HG02973 (cell line): ENCODE measurements around the gene ZNFX1.

Experiments
- ATAC-seq: cut with Tn5 transposase; IDR thresholded peaks from one replicate; pipeline ENCODE4 v1.9.1; 2021; ENCODE audit warnings: moderate library complexity; ENCODE audit not compliant: unreplicated experiment

ZNFX1 gene

DNA sequence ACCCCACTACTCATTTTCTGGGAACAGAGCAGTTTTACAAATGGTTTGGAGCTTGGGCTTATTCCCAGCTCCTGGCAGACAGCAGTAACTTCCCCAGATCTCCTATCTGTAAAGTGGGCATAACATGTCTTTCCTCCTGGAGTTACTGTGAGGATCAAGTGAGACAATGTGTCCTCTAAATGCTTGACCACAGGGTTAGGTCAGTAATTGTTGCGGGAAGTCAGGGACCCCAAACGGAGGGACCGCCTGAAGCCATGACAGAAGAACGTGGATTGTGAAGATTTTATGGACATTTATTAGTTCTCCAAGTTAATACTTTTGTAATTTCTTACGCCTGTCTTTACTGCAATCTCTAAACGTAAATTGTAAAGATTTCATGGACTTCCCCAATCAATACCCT lies 15.3 kb upstream of the ZNFX1 start:
- ATAC-seq, result no peak

- ATAC-seq, result no peak
Measured at GRCh38 chr20:49292010-49292409, 14.2 kb upstream of the ZNFX1 start.

DNA sequence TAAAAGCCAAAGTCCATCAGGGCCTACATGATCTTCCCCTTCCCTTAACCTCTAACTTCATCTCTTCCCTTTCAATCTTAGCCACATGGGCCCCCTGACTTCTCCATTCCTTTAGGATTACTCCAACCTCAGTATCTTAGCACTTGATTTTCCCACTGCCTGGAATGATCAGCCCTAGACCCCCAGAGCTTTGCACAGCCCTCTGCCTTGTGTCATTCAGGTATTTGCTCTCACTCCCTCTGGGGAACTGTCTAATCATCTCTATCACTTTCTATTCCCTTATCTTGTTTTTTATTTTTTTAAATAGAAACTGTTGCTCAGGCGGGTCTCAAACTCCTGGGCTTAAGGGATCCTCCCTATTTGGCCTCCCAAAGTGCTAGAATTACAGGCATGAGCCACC lies 13.3 kb upstream of the ZNFX1 start:
- ATAC-seq, result no peak

DNA sequence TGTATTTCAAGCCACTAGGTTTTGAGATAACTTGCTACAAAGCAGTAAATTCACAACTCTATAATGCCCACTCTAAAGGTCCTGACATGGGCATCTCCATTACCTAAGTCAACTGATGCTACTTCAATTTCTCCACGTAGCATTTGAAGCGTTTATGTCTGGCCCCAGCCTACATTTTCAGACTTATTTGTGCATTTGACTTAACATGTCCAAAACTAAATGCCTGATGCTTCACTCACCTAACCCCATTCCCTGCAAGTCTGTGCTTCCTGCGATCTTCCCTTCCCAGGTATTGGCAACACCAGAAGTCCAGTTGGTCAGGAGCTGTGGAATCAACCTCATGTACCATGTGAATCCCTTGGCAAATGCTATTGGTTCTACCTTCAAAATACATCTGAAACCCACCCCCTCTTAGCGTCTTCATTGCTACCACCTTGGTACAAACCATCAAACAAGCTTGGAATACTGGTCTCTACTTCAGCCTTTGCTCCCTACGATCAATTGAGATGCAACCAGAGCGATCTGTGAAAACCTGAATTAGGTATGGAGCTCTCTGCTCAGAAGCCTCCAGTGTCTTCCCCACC lies 12.8 kb upstream of the ZNFX1 start:
- ATAC-seq, result no peak

DNA sequence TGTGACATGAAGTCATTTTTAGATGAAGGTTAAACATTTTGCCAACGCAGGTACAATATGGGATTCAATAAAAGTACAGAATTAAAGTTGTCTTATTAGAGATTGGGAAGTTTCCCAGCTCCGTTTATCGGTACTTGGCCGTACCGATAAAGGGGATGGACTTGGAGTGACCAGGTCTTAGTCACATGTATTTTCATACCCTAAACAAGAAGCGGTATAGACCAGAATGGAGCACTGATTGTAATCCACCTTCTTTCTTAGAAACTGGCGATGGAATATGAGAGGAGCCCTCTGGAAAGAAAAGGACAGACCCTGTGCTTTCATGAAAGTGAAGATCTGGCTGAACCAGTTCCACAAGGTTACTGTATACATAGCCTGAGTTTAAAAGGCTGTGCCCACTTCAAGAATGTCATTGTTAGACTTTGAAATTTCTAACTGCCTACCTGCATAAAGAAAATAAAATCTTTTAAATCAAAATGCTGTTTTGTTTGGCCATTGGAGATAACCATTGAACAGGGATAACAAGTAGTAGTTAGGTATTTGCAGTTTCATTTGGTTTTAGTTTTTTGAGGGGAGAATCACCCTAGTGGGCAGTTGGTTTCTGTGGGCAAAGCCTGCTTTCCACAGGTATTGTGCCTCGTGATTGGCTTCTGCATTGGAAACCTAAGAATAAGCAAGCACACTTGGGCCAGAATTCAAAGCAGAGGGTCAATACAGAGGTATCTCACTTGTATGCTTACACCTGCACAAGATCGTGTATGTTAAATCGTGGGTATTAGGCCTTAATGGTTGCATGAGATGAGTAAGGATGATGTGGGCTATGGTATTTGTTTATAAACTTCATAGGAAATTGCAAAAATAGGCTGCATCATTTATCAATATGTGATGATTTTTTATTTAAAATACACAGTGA lies 11.2 kb upstream of the ZNFX1 start:
- ATAC-seq, result no peak

DNA sequence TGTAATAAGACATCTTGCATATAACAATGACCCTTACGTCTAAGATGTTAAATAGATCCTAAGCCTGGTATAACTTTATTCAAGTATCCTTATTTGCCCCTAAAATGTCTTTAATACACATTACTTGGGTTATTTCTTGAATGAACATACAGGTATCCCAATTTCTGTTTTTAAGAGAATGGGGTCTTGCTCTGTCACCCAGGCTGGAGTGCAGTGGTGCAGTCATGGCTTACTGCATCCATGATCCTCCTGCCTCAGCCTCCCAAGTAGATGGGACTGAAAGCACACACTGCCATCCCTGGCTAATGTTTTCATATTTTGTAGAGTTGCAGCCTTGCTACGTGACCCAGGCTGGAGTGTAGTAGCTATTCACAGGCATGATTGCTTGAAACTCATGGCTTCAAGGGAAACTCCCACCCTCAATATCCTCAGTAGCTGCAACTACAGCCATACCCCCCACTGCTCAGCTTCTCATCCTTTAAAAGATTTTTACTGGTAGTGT lies 10.4 kb upstream of the ZNFX1 start:
- no peak for ATAC-seq

- ATAC-seq, result no peak
Measured at GRCh38 chr20:49287555-49288249, 9.8 kb upstream of the ZNFX1 start.

DNA sequence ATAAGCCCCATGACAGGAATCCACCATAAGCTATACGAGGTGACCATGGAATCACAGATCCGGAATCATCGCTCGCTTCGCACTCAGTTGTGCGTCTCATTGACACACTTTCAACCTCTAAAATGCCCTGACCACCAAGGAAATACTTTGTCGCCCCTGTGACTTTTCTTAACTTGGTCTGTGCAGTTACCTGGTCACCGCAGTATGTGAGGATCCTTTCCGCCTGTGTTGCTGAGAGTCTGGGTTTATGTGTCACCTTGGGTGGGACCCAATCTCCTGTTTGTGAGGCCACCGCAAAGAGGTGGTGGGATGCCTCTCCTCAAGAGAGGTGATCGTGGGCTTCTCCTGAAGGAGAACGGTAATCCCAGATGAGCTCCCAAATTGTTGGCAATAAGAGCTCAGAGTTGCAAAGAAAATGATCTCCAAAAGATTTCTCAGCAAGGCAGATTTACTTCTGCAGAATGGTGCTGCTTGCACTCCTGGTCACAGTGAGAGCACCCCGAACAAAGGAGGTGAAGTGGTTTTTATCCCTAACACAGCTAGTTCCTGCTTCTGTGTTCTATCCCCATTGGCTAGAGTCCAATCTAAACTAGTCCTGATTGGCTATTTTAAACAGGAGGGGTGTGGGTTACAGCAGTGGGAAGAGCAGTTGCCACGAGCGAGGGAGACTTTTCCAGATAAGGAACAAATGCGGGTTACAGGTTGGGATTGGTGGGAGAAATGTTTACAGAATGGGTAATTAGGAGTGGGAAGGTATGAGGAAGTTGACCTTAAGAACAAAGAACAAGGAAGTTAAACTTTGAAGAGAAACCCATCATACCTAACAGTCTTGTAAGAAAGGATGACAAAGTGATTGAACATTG lies 9.1 kb upstream of the ZNFX1 start:
- ATAC-seq, result no peak

DNA sequence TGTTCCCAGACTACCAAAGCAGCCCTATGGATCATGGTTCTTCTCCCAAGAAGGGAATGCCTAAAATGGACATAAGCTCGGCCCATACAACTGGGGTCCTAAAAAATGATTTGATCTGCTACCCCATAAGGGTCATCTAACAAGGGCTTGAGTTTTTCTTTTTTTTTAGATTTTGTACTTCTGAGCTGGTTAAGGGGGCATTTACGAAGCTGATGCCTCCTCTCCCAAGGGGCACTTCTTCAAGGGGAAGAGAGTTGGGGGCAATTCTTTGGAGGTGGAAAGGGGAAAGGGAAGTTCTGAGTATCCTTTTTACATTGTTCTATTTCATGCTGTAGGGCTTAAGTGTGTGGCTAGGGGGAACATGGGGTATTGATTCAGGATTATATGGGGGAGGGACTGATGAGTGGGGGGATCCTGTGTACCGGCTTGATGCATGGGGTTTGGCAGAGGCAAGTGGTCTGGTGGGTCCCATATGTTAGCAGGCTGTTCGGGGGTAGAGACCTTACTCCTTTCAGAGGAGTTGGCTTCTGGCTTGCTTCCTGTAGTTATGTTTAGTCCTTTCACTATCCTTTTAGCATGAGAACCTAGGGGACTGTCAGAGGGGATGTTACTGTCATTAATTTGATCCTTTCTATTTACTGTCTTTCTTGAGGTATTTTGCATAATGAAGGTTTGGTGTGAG lies 8.1 kb upstream of the ZNFX1 start:
- ATAC-seq, result no peak

- no peak for ATAC-seq
Measured at GRCh38 chr20:49285233-49285668, 7.4 kb upstream of the ZNFX1 start.

DNA sequence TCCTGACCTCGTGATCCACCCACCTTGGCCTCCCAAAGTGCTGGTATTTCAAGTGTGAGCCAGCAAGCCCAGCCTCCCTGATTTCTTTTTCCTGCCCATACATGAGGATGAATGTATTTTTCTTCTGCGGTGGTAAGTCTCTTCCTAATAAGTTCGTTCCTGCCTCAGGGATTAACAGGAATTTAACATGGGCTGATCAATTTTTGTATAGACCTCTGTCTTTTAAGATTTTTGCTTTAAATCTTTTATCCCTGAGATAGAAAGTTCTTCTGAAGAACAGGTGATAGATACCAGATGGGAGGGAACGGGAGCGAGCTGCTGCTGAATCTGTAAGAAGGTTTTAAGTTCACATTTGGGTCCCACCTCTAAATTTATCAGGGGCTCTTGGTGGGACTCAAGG lies 7.0 kb upstream of the ZNFX1 start:
- no peak for ATAC-seq

DNA sequence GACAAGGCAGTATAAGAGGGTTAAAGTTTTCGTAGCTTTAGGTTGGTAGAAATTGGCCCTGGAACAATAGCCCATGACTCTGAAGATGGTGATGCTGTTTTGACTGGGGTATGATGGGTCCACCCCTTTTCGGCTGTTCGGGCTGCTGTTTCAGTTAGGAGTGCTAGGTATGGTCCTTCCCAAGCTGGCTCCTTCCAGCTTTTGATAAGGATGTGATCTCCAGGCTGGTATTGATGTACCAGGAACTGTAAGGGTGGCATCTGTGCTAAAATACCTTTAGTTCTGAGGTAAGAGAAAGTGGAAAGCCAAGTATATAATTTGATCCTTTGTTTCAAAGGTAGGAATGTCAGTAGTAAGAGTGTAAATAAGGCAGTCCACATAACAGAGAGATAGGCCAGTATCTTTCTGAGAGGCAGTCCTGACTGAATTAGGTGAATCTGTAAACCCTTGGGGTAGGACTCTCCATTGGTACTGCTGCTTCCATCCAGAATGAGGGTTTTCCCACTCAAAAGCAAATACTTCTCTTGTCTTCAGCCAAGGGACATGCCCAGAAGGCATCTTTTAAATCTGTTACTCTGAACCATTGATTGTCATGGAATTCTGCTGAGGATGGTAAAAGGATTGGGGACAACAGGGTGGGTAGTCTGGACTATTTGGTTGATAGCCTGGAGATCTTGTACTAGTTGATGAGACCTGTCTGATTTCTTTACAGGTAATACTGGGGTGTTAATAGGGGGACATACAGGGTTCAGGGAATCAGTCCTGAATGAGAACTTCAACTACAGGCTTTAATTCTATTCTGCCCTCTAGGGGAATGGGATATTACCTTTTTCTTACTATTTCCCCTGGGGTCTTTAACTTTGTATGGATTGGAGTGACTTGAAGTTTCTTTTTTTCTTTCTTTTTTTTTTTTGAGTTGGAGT lies 6.1 kb upstream of the ZNFX1 start:
- no peak for ATAC-seq

DNA sequence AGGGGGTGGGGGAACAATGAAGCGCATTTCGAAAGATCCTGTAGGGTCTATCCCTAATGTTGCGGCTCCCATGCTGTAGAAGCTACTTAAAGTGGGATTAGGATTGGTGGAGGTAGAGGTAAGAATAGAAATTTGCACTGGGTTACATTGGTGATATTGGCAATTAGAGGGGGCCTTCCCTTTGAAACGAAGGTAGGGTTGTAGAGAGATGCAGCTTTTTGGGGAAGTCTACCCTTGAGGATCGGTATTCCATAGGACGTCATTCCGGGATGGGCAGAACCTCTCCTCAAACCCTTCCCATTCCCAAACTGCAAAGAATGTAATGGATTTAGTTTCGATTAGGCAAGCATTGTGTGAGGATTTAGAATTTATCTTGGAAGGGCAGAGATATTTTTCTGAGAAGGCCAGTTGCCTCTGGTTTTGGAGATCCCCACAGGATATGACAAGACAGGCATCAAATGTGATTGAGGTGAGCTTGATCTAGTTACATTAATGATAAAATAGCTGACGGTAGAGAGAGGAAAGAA lies 5.4 kb upstream of the ZNFX1 start:
- no peak for ATAC-seq

DNA sequence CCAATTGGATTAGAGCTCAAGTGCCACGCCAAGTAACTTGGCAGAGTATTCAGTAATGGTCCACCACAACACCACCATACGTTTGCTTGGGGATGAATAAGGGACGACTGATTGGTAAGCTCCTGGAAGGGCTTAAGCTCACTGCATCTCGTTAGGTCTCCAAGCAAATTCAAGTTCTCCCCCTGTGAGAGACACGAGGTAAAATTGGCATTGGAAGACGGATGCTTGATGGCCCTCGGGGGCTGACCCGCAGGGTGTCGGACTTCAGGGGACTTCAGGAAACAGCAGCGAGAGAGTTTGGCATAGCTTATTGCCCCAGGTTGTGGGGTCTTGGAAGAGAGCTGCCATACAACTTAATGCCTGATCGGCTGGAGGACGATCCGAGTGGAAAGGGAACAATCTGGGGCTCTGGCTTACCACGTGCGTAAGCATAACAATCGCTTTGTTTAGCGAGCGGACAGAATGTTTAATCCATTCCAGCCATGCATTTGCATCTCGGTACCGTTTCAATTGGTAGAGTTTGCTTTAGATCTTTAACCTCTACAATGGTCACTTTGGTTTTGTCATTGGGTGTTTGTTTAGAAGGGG lies 4.8 kb upstream of the ZNFX1 start:
- no peak for ATAC-seq

DNA sequence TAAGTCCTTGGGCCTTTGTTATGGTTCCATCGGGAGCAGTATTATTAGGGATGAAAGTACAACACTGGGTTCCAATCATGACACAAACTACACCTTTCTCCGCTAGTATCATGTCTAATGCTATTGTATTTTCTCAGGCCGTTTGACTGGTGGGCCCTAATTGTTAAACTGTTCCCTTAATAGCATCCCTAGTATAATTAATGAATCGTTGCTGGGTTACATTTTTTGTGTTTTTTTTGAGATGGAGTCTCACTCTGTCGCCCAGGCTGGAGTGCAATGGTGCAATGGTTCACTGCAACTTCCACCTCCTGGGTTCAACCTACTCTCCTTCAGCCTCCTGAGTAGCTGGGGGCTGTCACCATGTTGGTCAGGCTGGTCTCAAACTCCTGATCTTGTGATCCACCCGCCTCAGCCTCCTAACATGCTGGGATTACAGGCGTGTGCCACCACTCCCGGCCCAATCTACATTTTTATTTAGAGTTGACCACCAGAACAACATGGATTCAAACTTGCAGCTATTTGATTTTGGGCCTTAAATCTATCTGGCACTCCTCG lies 4.1 kb upstream of the ZNFX1 start:
- ATAC-seq, result no peak

DNA sequence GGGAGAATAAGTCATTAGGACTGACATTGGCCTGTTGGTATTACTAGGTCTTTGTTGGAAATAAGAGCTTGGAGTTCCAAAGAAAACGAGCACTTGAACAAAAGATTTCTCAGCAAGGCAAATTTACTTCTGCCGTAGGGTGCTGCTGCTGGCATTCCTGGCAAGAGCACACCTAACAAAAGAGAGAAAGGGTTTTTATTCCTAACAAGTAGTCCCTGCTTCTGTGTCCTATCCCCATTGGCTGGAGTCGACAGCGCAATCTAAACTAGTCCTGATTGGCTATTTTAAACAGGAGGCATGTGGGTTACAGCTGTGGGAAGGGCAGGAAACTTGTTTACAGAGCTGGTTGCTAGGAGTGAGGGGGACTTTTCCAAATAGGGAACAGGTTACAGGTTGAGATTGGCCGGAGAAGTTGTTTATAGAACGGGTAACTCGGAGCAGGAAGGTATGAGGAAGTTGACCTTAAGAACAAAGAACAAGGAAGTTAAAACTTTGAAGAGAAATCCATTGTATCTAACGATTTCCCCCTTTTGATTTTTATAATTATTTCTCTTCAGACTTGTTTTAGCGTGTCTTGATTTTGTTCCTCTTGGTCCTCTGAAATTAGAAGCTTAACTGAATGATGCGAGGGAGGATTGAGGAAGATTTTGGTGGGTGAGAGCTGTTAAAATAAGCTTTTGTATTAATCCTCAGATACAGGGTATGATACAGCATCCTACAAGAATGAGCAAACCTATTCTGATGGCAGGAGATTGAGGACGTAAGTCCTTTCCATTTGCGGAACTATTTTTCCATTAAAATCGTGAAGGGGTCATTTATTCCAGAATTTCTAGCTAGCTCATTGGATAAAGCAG lies 3.4 kb upstream of the ZNFX1 start:
- ATAC-seq, result no peak

DNA sequence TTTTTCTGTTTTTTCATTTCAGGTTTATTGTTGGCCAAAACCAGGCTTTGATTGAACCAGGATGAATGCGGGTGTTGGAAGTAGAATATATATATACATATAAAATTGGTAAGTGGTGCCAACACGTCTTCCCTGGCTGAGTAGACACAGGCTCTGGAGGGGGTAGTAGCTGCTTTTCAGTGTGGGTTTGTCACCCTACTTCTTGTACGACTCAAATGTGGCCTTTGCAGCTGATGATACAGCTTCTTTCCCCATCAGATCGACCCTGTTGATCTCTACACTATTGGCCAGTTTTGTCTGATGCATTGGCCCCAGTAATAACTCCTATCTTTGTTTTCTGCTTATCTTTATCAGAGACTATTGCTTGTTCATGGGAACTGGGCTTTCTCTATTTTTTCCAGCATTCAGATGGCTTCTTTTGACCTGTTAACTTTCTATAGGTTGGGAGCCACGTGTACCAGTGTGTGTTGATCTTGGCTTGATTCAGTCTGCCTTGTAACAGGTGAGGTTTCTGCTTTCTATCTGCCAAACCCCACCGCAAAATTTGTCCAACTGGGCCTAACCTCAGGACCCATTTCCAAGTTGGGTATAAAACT lies 2.7 kb upstream of the ZNFX1 start:
- ATAC-seq, result no peak
